Measurements from ENCODE around the gene KIAA0930.

Gene KIAA0930

DNA sequence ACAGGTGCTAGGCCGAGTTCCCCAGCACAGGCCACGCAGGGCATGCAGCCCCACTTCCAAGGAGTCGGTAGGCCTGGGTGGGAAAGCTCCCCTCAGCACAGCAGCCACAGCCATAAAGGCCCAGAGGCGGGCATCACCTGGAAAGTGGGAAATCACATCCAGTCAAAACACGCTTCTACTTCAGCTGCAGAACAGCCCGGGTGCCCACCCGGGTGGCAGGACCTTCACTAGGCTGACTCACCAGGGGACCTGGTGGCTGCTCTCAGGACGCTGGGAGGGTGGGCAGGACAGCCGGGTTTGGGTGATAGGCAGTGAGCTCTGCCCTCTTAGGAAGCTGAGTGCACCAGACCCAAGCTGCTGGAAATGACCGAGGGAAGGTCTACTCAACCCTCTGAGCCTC is 7.3 kb downstream of the KIAA0930 start:
- no peak overlapping the region for H3K27ac ChIP-seq
- TF ChIP-seq ZFX (IDR thresholded peaks at IDR 0.05; ENCODE audit: borderline replicate concordance), result no peak
- TF ChIP-seq, protein P1, sequence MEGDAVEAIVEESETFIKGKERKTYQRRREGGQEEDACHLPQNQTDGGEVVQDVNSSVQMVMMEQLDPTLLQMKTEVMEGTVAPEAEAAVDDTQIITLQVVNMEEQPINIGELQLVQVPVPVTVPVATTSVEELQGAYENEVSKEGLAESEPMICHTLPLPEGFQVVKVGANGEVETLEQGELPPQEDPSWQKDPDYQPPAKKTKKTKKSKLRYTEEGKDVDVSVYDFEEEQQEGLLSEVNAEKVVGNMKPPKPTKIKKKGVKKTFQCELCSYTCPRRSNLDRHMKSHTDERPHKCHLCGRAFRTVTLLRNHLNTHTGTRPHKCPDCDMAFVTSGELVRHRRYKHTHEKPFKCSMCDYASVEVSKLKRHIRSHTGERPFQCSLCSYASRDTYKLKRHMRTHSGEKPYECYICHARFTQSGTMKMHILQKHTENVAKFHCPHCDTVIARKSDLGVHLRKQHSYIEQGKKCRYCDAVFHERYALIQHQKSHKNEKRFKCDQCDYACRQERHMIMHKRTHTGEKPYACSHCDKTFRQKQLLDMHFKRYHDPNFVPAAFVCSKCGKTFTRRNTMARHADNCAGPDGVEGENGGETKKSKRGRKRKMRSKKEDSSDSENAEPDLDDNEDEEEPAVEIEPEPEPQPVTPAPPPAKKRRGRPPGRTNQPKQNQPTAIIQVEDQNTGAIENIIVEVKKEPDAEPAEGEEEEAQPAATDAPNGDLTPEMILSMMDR (IDR thresholded peaks at IDR 0.05), result no peak

DNA sequence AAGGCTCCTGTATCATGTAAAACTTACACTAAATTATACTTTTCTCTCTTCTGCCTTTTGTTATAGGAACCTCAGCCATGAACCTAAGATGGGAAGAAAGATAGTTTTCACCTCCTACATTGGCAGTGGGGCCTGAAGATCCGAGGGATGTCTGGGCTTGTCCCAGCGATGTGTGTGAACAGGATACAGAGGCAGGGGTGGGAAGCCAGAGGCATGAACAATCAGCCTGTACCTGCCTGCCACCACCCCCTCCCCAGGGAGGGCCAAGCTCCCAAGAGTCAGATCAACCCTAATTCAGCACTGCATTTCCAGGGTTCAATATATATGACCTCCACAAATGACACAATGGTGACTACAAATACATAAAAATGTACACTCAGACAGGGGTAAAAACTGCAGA is 9.4 kb downstream of the KIAA0930 start:
- TF ChIP-seq ZFX (IDR thresholded peaks at IDR 0.05; ENCODE audit: borderline replicate concordance), result no peak
- TF ChIP-seq, protein P1 (IDR thresholded peaks at IDR 0.05), result no peak
- H3K27ac ChIP-seq, result no peak overlapping the region

DNA sequence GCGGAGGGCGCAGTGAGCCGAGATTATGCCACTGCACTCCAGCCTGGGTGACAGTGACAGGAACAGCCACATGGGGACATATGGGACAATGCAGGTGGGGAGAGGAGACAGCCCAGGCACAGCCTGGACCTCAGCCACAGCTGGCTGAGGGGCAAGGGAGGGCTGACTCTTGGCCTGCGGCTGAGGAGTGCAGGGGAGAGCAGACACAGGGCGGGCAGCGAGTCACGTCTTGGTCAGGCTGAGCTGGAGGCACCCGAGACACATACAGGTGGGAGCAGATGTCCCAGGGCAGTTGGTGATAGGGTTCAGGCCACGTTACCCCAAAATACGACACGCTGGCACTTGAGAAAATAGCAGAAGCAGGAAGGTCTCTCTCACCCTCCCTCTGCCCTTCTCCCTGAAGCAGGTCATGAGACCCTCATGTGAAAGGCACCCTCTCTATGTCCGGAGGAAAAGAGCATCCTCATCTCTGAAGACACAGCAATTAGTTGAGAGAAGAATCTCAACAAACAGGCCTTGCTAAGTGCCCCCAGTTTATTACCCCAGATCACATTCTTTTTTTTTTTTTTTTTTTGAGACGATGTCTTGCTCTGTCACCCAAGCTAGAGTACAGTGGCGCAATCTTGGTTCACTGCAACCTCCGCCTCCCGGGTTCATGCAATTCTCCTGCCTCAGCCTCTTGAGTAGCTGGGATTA is 10.5 kb downstream of the KIAA0930 start:
- no peak overlapping the region for H3K27ac ChIP-seq
- TF ChIP-seq, protein P1 (IDR thresholded peaks at IDR 0.05), result no peak
- TF ChIP-seq ZFX (IDR thresholded peaks at IDR 0.05; ENCODE audit: borderline replicate concordance), result no peak

DNA sequence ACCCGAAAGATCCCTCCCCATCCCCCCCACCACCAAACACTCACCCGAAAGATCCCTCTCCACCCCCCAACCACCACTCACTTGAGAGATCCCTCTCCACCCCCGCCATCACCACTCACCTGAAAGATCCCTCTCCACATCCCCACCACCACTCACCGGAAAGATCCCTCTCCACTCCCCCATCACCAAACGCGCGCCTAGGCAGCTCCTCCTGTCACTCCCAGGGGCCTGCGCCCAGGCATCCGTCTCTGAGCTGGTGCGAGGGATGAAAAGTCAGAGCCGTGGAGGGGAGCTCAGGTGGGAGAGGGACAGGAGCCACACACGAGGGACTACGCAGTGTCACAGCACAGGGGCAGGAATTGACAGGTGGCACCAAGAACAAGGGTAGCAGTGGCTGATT is 11.5 kb downstream of the KIAA0930 start:
- no peak for TF ChIP-seq ZFX (IDR thresholded peaks at IDR 0.05; ENCODE audit: borderline replicate concordance)
- TF ChIP-seq, protein P1 (IDR thresholded peaks at IDR 0.05), result no peak
- no peak overlapping the region for H3K27ac ChIP-seq

DNA sequence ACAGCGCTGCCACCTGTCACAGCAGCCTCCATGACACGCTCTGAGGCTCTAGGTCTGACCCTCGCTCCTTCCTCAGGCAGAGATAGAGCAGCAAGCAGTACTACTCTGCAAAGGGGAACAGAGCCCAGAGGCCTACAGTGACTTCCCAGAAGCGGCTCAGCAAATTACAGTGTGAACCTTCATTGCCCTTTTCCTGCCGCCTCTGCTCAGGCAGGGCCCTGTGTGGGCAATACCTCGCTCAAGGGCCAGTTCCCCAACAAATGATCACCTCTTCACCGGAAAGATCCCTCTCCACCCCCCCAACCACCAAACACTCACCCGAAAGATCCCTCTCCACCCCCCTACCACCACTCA is 12.3 kb downstream of the KIAA0930 start:
- no peak for TF ChIP-seq ZFX (IDR thresholded peaks at IDR 0.05; ENCODE audit: borderline replicate concordance)
- TF ChIP-seq, protein P1 (IDR thresholded peaks at IDR 0.05), result no peak
- no peak overlapping the region for H3K27ac ChIP-seq

DNA sequence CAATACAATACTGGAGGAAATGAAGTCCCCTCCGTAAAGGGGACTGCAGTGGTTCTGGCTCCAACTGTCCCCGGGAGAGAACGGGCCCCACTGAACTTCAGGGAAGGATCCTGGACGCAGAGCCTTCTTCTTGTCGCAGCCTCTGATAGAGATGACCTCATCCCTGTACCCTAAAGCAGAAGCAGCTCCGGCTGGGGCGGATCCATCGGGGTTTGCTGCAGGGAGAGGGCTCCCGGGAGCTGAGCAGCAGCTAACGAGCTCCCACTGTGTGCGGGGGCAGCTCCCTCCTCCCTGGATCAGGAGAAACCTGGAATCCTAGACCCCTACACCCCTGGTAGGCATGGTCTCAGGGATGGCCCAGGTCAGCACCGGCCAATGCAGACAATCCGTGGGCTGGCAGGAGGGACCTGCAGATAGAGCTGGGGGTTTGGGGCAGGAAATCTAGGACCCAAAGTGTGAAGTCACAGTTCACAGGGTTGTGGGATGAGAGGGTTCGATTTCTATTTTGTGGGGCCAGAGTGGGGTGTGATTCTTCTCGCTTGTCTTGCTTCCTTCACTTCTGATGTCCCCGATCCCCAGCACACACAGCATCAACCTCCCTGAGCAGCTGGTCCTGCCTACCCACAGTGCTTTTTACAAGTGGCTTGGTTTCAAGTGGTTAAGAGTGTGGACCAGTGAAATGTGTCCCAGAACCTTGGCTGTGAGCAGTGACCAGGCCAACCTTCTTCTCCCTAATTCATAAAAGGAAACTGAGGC is 12.9 kb downstream of the KIAA0930 start:
- TF ChIP-seq, protein P1 (IDR thresholded peaks at IDR 0.05), result no peak
- no peak for TF ChIP-seq ZFX (IDR thresholded peaks at IDR 0.05; ENCODE audit: borderline replicate concordance)

More for the DNA sequence above, 12.9 kb downstream of the KIAA0930 start:
- H3K27ac ChIP-seq, result no peak overlapping the region
